DMS53 treated with DMSO at 0.1 percent for 48 hours (cell line): ENCODE results near the gene PDE4D.

ENCODE experiments used
- DNase-seq: peaks from one replicate; lab custom pipeline; 2025; ENCODE audit not compliant: unreplicated experiment; lab: John Stamatoyannopoulos, UW

The PDE4D gene

DNA sequence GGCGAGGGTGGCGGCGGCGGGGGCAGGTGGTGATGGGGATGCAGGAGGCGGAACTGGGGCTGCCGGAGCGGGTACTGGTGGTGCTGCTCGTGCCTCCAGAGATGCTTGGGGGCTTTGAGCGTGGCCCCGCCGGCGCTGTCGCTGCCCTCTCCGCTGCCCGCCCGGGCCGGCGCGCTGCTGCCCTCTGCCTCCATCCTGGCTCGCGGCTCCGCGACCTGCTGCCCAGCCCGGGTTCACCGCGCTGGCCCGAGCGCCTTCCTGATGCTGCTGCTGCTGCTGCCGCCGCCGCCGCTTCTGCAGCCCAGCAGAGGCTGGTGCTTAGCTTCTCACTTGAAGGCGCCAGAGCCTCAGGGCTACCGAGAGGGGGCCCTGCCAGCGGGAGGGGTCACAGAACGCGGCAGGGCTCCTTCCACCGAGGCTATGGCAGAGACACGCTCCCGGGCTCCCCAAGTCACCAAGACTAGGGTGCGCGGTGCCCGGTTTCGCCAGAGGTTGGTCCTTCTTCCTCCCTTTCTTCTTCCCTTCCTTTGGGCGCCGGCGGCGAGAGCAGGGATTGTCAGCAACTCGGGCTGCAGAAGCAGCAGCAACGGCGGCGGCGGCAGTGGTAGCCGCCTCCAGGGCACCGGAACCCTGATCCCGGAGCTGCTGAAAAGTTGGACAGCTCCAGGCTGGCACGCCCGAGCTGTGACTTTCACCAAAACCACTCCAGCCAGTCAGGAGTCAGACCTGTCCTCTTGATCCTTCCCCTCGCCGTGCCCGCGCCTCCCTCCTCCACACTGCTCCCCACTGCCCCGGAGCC, at the start of gene PDE4D:
Gene PDE4D (minus strand): TSS at position 298 of the 799 bp plus-strand sequence.
- no peak for DNase-seq

DNA sequence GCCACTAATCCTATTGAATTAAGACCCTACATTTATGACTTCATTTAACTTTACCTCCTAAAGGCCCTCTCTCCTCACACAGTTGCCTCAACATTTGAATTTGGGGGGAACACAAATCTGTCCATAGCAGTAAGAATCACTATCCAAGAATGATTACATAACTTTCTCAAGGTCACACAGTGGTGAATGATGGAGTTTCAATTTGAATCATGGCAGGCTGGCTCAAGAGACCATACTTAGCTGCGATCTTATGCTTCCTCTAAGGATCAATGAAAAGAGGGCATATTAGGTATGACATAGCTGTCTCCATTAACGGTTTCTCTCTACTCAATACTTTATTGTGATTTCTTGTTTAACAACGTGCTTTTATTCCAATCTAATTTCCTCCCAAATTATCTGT, 44.1 kb upstream of the PDE4D start:
- DNase-seq = no peak

DNA sequence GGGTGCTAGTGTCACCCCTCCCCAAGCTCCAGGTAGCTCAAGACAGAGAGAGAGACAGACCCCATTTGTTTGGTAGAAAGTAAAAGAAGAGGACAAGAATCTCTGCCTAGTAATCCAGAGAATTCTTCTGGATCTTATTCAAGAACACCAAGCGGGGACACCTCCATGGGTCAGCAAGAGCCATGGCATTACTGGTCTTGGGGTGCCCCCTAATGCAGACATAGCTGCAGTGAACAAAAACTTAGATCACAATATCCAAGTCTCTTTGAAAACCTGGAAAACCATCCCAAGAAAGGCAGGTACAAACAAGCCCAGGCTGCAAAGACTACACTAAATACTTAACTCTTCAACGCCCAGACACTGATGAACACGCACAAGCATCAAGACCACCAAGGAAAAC, 29.9 kb upstream of the PDE4D start:
- DNase-seq = no peak

DNA sequence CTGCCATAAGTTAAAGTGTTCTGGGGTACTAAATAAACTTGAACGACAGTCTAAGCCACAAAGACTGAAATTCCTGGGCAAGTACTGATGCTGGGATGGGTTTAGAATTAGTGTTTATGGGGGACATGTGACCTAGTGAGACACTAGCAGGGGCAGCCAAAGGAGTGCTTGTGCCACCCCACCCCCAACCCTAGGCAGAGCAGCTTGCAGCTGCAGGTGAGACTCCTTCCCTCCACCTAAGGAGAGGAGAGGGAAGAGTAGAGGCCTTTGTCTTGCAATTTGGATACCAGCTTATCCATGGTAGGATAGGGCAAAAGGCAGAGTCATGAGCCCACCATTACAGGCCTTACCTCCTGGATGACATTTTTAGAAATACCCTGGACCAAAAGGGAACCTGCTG, 28.7 kb upstream of the PDE4D start:
- DNase-seq = no peak

DNA sequence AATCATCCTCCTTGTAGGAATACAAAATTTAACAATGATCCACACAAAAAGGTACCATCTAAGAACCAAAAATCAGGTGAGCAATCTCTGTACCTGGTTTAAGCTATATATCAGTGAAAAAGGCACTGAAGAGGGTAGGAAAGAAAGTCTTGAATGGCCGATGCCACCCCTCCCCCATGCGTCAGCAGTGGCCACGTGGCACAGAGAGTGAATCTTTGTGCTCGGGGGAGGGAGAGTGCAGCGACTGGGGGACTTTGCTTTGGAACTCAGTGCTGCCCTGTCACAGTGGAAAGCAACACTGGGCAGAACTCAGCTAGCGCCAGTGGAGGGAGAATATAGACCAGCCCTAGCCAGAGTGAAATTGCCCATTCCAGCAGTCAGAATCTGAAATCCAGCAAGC, 28.3 kb upstream of the PDE4D start:
- DNase-seq = no peak

DNA sequence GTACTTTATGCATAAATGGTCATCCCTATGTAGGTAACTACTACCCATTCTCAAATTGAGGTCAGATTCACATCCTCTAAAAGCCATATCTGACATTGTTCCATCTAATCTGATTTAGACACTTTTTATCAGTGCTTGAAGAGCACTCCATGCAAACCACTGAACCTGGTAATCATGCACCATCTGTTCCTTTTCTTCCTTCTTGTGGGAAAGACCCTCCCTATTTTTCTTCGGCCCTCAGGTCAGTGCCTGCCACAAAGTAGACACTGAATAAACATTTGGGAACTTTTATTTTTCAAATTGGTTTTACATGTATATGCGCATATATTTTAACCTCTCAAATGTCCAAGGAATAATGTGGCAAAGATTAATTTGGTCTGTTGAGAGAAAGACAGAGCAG, 26.0 kb upstream of the PDE4D start:
- no peak for DNase-seq

DNA sequence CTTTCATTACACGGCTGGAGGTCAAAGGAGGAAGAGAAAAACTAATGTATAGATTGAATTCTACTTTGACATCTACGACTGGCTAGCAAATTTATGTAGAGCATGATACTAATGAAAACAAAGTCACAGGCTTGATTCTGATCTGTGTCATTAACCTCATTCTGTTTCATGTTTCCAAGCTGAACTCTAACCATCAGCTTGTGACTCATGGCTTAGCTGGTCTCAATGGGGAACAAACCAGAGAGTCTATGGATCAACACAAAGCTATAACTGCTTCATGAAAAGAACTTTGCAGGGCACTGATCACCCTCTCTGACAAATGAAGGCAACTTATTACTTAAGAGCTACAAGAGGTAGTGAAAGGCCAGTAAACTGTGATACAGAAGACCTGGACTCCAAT, 23.6 kb upstream of the PDE4D start:
- no peak for DNase-seq

- DNase-seq = no peak
These were observed 11.7 kb upstream of the PDE4D start for GRCh38 chr5:59905188-59905587.

DNA sequence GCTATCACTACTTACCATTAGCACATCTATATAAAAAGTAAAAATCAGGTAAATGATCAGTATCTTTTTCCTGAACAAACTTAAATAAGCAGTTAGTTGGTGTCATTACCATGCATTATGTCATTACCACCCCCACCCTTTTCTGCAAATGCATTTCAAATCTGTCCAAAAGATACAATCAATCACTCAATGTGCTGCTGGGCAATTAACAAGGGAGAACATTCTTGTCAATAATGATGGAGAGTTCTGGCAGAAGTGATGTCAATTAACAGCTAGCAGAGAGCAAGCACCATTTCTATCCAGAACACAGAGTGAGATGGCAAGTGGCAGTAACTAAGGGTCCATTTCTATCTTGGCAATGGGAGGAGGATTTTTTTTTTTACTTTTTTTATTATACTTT, 3.5 kb upstream of the PDE4D start:
- no peak for DNase-seq

DNA sequence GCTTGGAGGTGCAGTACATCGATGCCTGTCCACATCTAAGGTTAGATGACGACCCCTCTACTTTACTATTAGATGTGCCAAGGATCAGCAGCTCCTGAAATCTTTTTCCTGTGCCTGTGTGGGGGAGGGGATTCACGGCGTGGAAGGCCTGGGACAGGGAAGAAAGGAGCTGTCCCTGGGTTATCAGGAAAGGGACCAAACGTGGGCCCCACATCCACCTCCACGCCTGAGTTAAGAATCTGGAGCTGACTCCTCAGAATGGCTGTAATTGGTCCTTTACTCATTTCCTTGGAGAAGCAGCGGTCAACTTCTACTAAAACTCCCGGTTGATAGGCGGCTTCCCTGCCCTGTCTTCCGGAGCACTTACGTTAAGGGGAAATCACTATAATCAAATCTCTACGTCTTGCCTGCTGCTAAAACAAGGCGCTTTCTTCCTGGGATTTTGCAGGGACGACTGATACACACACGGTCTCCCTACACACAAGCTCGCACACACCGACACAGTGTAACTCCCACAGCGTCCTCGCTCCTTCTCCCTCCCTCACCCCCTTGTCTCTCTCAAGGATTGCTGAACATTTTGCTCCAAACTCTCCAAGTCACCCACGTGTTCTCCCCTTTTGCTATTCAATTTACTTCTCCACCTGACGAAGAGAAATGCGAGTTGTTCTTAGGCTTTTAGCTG, 1.4 kb downstream of the PDE4D start:
- no peak for DNase-seq

GRCh38 chr5:59887274-59887673, 6.3 kb downstream of the PDE4D start:
- no peak for DNase-seq

DNA sequence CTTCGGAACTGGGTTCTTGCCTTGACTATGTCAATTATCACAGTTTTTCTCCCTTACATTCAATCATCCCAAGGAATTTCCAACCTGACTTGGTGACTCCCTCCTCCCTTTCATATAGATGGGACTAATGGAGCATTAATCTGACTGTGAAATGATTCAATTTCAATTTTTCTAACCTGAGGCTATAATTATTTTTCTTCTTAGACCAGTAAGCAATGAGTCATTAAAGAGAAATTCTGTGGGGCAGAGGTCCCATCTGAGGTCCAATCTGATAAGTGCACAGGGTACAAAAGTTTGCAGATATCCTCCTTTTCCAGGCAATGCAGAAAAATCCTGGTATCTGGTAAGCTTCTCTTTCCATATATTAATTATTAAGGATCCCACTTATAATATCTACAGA, 18.9 kb downstream of the PDE4D start:
- no peak for DNase-seq

DNA sequence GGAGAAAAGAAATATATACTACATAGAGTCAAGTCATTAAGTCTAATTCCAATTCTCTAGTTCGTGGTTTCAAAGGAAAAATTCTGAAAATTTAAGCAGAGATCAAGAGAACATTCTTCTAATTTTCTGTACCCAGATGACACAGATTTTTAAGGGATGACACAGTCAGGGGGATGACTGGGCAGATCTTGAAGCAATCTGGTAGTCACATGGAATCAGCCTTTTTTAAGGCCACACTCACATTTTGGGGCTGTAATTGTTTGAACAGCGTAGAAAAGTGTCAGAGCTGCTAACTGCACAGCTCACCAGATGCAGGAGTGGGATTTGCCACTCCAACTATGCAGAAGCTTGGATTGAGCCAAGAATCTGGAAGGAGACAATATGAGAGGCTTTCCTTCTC, 20.4 kb downstream of the PDE4D start:
- no peak for DNase-seq

DNA sequence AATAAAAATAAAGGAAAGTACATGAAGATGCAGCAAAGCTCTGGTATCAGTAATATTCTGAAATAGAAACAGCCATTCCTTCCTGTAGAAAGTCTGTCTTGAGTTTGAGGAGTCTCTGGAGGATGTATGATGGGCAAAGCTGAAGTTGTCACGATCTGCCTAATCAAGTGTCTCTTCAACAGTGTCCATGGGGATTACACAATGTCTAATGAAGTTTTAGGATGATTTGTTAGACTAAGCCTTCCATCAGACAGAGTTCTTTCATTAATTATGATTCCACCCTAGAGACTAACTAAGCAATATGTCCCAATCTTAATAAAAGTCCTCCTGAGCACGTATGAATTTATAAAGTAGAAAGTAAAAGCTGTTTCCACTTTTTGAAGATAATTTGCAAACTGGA, 26.9 kb downstream of the PDE4D start:
- DNase-seq = no peak

DNA sequence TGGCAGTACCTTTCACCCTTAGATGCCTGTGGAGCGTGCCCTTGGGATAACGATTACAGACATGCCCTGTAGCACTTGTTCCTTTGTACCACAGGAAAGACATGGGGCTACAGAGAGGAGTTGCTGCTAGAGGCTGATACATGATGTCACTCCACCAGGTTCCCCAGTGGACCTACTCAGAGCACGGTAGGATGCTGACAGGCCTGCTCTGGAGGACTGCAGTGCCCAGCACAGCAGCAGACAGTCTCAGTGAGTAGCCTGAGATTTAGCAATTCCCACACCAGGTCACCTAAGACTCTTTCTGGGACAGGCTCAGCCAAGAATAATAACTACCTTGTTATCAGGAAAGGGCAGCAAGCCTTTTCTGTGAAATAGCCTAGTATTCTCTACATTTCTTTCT, 28.8 kb downstream of the PDE4D start:
- no peak for DNase-seq

- DNase-seq = no peak
These were observed 29.7 kb downstream of the PDE4D start for GRCh38 chr5:59863777-59864176.

DNA sequence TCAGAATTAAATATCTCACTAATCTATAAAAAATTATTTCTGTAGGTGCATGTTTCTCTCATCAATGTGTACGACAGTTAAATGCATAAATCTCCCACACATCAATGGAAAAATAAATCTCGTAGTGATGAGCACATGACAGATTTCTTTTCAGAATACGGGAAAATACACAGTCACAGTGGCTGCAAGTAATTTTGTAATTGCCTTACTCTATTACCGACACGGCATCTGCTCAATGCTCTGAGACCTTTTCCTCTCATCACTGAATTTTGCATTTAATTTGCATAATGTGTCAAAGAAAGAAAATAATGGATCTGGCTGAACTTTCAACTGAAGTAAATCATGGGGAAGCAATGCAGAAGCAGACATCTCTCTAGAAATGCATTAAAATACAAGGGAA, 37.2 kb downstream of the PDE4D start:
- DNase-seq = no peak

DNA sequence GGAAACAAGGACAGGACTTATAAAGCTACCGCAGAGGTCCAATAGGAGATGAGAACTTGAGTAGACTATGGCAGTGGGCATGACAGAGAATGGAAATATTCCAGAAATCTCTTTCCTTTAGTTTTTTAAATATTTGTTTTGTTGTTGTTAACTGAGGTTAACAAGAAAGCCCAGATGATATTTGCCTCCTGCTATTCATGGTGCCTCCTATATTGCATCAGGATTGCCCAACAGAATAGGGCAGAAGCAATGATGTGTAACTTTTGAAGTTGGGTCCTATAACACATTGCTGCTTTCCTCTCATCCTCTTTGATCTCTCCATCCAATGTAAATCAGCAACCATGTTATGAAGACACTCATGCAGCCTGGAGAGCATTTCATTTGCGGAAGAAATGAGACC, 42.8 kb downstream of the PDE4D start:
- DNase-seq = peak; percentile 19

DNA sequence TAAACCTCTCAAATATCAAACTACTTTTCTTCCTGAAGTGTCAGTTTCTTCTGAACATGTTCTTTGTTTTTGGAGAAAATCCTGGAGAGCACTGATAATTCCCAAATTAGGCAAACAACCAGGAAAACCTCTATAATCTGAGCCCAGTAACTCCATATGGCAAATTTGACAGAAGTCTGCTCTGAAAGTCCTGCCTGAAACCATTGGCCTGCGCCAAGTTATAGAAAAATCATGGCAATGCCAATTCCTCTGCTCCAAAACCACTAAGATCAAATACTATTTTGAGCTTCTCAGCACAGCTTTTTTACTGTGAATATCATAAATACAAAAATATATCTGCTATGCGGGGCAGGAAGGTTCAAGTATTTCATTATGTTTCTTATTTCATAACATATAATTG, 45.9 kb downstream of the PDE4D start:
- no peak for DNase-seq

DNA sequence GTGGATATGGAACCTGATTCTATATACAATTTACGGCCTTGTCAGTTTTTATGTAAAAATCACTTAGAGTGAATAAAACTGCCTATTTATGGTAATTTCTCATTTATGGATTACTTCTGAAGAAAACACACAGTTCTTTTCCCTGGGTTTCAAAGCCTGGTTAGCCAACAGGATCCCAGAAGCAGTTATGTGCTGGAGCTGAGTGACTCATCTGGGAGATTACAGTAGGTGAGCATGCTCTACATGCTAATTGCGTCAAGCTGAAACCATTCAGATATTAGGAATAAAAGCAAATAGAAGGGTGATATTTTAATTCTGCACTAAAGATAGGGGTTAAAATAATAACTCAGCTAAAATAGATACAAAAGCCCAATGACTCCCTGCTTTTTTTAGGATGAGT, 47.8 kb downstream of the PDE4D start:
- no peak for DNase-seq

GRCh38 chr5:59843511-59844213, 49.9 kb downstream of the PDE4D start:
- peak; percentile 69 for DNase-seq

GRCh38 chr5:59842999-59843398, 50.5 kb downstream of the PDE4D start:
- DNase-seq = no peak
